IPS-20b (cell line): Measurements from ENCODE around the gene SMG9.

ENCODE experiments used
- H3K27ac ChIP-seq: one replicate; pipeline ENCODE4 v1.5.1; 2013; ENCODE audit warnings: low read length
- H3K27me3 ChIP-seq: 2 replicates; pipeline ENCODE4 v1.6.1; 2013; ENCODE audit warnings: mild to moderate bottlenecking, low read length, inconsistent platforms; ENCODE audit not compliant: insufficient read depth
- H3K36me3 ChIP-seq: 2 replicates; pipeline ENCODE4 v1.6.1; 2013; ENCODE audit warnings: low read depth, mild to moderate bottlenecking, inconsistent platforms, low read length, moderate library complexity; ENCODE audit not compliant: insufficient read depth
- H3K4me1 ChIP-seq: 2 replicates; pipeline ENCODE4 v1.6.1; 2013; ENCODE audit warnings: mild to moderate bottlenecking, control low read depth, inconsistent platforms, low read length, moderate library complexity; ENCODE audit not compliant: insufficient read depth
- H3K4me3 ChIP-seq: 2 replicates; pipeline ENCODE4 v1.5.1; 2013; ENCODE audit warnings: mild to moderate bottlenecking, low read length, inconsistent platforms
- H3K9ac ChIP-seq: 2 replicates; pipeline ENCODE4 v1.6.1; 2013; ENCODE audit warnings: low read depth, mild to moderate bottlenecking, inconsistent platforms, low read length, moderate library complexity
- H3K9me3 ChIP-seq: 2 replicates; pipeline ENCODE4 v1.6.1; 2013; ENCODE audit warnings: mild to moderate bottlenecking, low read depth, low read length, inconsistent platforms; ENCODE audit not compliant: insufficient read depth

The SMG9 gene

GRCh38 chr19:43718627-43719377 lies 36.0 kb downstream of the SMG9 start:
- Histone ChIP-seq H3K9ac (no peak overlapping the region), H3K4me1 (no peaks in the 10 kb centered on the region), H3K36me3 (no peaks in the 10 kb centered on the region), H3K9me3 (no peaks in the 10 kb centered on the region), H3K4me3 (no peak overlapping the region), H3K27me3 (no peaks in the 10 kb centered on the region), H3K27ac (no peak overlapping the region)

GRCh38 chr19:43715776-43716175 lies 39.0 kb downstream of the SMG9 start, which contains the start of gene IRGC:
Gene IRGC (plus strand): TSS chr19:43716076. CDS start chr19:43718559, 2,483 bp downstream.
- H3K27ac ChIP-seq: no peak within 1 kb of the TSS
- no peak within 1 kb of the TSS for H3K9ac ChIP-seq
- H3K4me1 ChIP-seq: no peaks in the 10 kb centered on the region
- no peaks in the 10 kb centered on the region for H3K36me3 ChIP-seq
- no peaks in the 10 kb centered on the region for H3K9me3 ChIP-seq
- no peak within 1 kb of the TSS for H3K4me3 ChIP-seq
- H3K27me3 ChIP-seq: no peaks in the 10 kb centered on the region

GRCh38 chr19:43713208-43713607 lies 41.6 kb downstream of the SMG9 start:
- no peak overlapping the region for H3K4me3 ChIP-seq
- no peak overlapping the region for H3K9ac ChIP-seq
- peaks cover 5% of the 10 kb centered on the region for H3K9me3 ChIP-seq
- no peaks in the 10 kb centered on the region for H3K36me3 ChIP-seq
- no peak overlapping the region for H3K27ac ChIP-seq
- H3K27me3 ChIP-seq: no peaks in the 10 kb centered on the region
- no peaks in the 10 kb centered on the region for H3K4me1 ChIP-seq

- Histone ChIP-seq H3K4me1 (no peaks in the 10 kb centered on the region), H3K9ac (no peak overlapping the region), H3K27ac (no peak overlapping the region), H3K4me3 (no peak overlapping the region), H3K9me3 (peaks cover 7% of the 10 kb centered on the region), H3K36me3 (no peaks in the 10 kb centered on the region), H3K27me3 (no peaks in the 10 kb centered on the region)
Measured at GRCh38 chr19:43711751-43712355, 42.9 kb downstream of the SMG9 start.

GRCh38 chr19:43708716-43709115 lies 46.0 kb downstream of the SMG9 start:
- Histone ChIP-seq H3K4me1 (no peaks in the 10 kb centered on the region), H3K4me3 (no peak overlapping the region), H3K27ac (no peak overlapping the region), H3K9me3 (peaks cover 7% of the 10 kb centered on the region), H3K36me3 (no peaks in the 10 kb centered on the region), H3K9ac (no peak overlapping the region), H3K27me3 (no peaks in the 10 kb centered on the region)

GRCh38 chr19:43707158-43707712 lies 47.5 kb downstream of the SMG9 start:
- no peaks in the 10 kb centered on the region for H3K36me3 ChIP-seq
- H3K4me1 ChIP-seq: no peaks in the 10 kb centered on the region
- no peaks in the 10 kb centered on the region for H3K27me3 ChIP-seq
- no peak overlapping the region for H3K4me3 ChIP-seq
- peaks cover 7% of the 10 kb centered on the region for H3K9me3 ChIP-seq
- H3K27ac ChIP-seq: no peak overlapping the region
- no peak overlapping the region for H3K9ac ChIP-seq

GRCh38 chr19:43705729-43706128 lies 49.0 kb downstream of the SMG9 start:
- H3K9ac ChIP-seq: no peak overlapping the region
- H3K27ac ChIP-seq: no peak overlapping the region
- H3K27me3 ChIP-seq: no peaks in the 10 kb centered on the region
- H3K9me3 ChIP-seq: peaks cover 7% of the 10 kb centered on the region
- H3K4me3 ChIP-seq: no peak overlapping the region
- no peaks in the 10 kb centered on the region for H3K36me3 ChIP-seq
- H3K4me1 ChIP-seq: no peaks in the 10 kb centered on the region

- Histone ChIP-seq H3K27ac (no peak overlapping the region), H3K36me3 (no peaks in the 10 kb centered on the region), H3K4me1 (no peaks in the 10 kb centered on the region), H3K4me3 (no peak overlapping the region), H3K27me3 (peaks cover 14% of the 10 kb centered on the region), H3K9ac (no peak overlapping the region), H3K9me3 (peaks cover 7% of the 10 kb centered on the region)
Measured at GRCh38 chr19:43704002-43704705, 50.6 kb downstream of the SMG9 start.

- Histone ChIP-seq H3K9ac (no peak overlapping the region), H3K27me3 (peaks cover 34% of the 10 kb centered on the region), H3K27ac (no peak overlapping the region), H3K4me3 (no peak overlapping the region), H3K36me3 (no peaks in the 10 kb centered on the region), H3K4me1 (no peaks in the 10 kb centered on the region), H3K9me3 (no peaks in the 10 kb centered on the region)
Measured at GRCh38 chr19:43700395-43701000, 54.3 kb downstream of the SMG9 start.

GRCh38 chr19:43699506-43700394 lies 55.0 kb downstream of the SMG9 start:
- H3K4me1 ChIP-seq: no peaks in the 10 kb centered on the region
- no peaks in the 10 kb centered on the region for H3K9me3 ChIP-seq
- peak overlapping the region; percentile 47; the same call in 1 of the 2 replicates for H3K4me3 ChIP-seq
- no peaks in the 10 kb centered on the region for H3K36me3 ChIP-seq
- H3K27ac ChIP-seq: no peak overlapping the region
- H3K27me3 ChIP-seq: peaks cover 37% of the 10 kb centered on the region
- H3K9ac ChIP-seq: no peak overlapping the region

- Histone ChIP-seq H3K4me3 (no peak overlapping the region), H3K27ac (no peak overlapping the region), H3K9me3 (no peaks in the 10 kb centered on the region), H3K36me3 (no peaks in the 10 kb centered on the region), H3K27me3 (peaks cover 39% of the 10 kb centered on the region), H3K4me1 (no peaks in the 10 kb centered on the region), H3K9ac (no peak overlapping the region)
Measured at GRCh38 chr19:43697295-43697694, 57.5 kb downstream of the SMG9 start.
